ENCODE measurements around the gene PPP2R5C.

The PPP2R5C gene

GRCh38 chr14:101755591-101756324, 5.8 kb upstream of the PPP2R5C start:
- no peak for DNase-seq

GRCh38 chr14:101757064-101757838, 4.3 kb upstream of the PPP2R5C start:
- DNase-seq: no peak

- no peak for DNase-seq
Measured at GRCh38 chr14:101757839-101758211, 3.7 kb upstream of the PPP2R5C start.

- no peak for DNase-seq
Measured at GRCh38 chr14:101758913-101759593, 2.5 kb upstream of the PPP2R5C start.

GRCh38 chr14:101760138-101761011, 1.1 kb upstream of the PPP2R5C start:
- DNase-seq: peak; percentile 85 to 99

- peak in 1 of 2 experiments; percentile 3 for DNase-seq
Measured at GRCh38 chr14:101761881-101762529, 496 bp downstream of the PPP2R5C start.

- no peak for DNase-seq
Measured at GRCh38 chr14:101762530-101763101, 1.1 kb downstream of the PPP2R5C start.

- no peak for DNase-seq
Measured at GRCh38 chr14:101763941-101764709, 2.6 kb downstream of the PPP2R5C start.

GRCh38 chr14:101767618-101768362, 6.3 kb downstream of the PPP2R5C start:
- DNase-seq: no peak

GRCh38 chr14:101770183-101770582, 8.7 kb downstream of the PPP2R5C start:
- no peak for DNase-seq

GRCh38 chr14:101772770-101773169, 11.3 kb downstream of the PPP2R5C start:
- DNase-seq: no peak

GRCh38 chr14:101773378-101773777, 11.9 kb downstream of the PPP2R5C start:
- no peak for DNase-seq

- DNase-seq: no peak
Measured at GRCh38 chr14:101774006-101774795, 12.7 kb downstream of the PPP2R5C start.

GRCh38 chr14:101774814-101775213, 13.3 kb downstream of the PPP2R5C start:
- no peak for DNase-seq

- peak in 1 of 2 experiments; percentile 23 for DNase-seq
Measured at GRCh38 chr14:101775826-101776225, 14.3 kb downstream of the PPP2R5C start.

- no peak for DNase-seq
Measured at GRCh38 chr14:101776344-101776743, 14.8 kb downstream of the PPP2R5C start.

GRCh38 chr14:101780390-101780789, 18.9 kb downstream of the PPP2R5C start:
- DNase-seq: no peak

- no peak for DNase-seq
Measured at GRCh38 chr14:101780887-101781239, 19.4 kb downstream of the PPP2R5C start.
